OCI-LY7 (cell line): ENCODE measurements around the gene LAMA4. TPM values are rescaled to one million over a fixed set of nuclear protein-coding genes. Genes with fewer than 3 reads are reported as not detected.

Experiments
- BruUV-seq: library from RNA; stranded (reverse); fragments of 400-500 nt; replicated peaks from 2 replicates; lab custom pipeline; 2021; lab: Mats Ljungman, UMichigan
- CTCF ChIA-PET: fragments of 300-600 bp; sonication (Branson Sonifier 250); formaldehyde crosslinking; loops from one replicate; lab custom pipeline; 2022; ENCODE audit warnings: antibody characterized with exemption; ENCODE audit not compliant: unreplicated experiment; lab: Charles Lee
- POLR2A ChIA-PET: fragments of 300-600 bp; sonication (Branson Sonifier 250); formaldehyde crosslinking; loops from one replicate; lab custom pipeline; 2022; ENCODE audit warnings: antibody characterized with exemption; lab: Charles Lee
- DNase-seq: peaks from one replicate; pipeline ENCODE4 v3.0.0-alpha.2; 2015; ENCODE audit warnings: low spot score
- H2AFZ ChIP-seq: fragments of 200-600 bp; sonication (generic), shearing (Covaris generic); 2 replicates; pipeline ENCODE4 v1.6.1; 2014; ENCODE audit warnings: mild to moderate bottlenecking, antibody characterized with exemption, low read length, moderate library complexity
- H3K27ac ChIP-seq: fragments of 200-600 bp; sonication (generic); 2 replicates; pipeline ENCODE4 v1.5.1; 2014; ENCODE audit warnings: mixed run types, low read depth, mild to moderate bottlenecking, moderate library complexity, low read length, inconsistent platforms; ENCODE audit not compliant: poor library complexity, severe bottlenecking
- H3K36me3 ChIP-seq: fragments of 200-600 bp; sonication (generic); 2 replicates; pipeline ENCODE4 v1.6.1; 2014; ENCODE audit warnings: mild to moderate bottlenecking, antibody characterized with exemption, low read length, moderate library complexity, mixed read lengths; ENCODE audit not compliant: insufficient read depth
- H3K4me1 ChIP-seq: fragments of 200-600 bp; sonication (generic); 2 replicates; pipeline ENCODE4 v1.5.1; 2014; ENCODE audit warnings: mild to moderate bottlenecking, low read length; ENCODE audit not compliant: insufficient read depth, poor library complexity, severe bottlenecking
- H3K4me2 ChIP-seq: fragments of 200-600 bp; sonication (generic); 2 replicates; pipeline ENCODE4 v1.6.1; 2014; ENCODE audit warnings: mild to moderate bottlenecking, low read length
- H3K4me3 ChIP-seq: fragments of 200-600 bp; sonication (generic); 2 replicates; pipeline ENCODE4 v1.5.1; 2014; ENCODE audit warnings: mild to moderate bottlenecking, low read depth, low read length; ENCODE audit not compliant: poor library complexity, severe bottlenecking
- H3K79me2 ChIP-seq: fragments of 200-600 bp; sonication (generic); 2 replicates; pipeline ENCODE4 v1.6.1; 2016; ENCODE audit warnings: low read depth, mild to moderate bottlenecking, low read length, moderate library complexity, mixed read lengths; ENCODE audit not compliant: insufficient read depth
- H3K9me2 ChIP-seq: fragments of 200-600 bp; sonication (generic); 2 replicates; pipeline ENCODE4 v1.6.1; 2016; ENCODE audit warnings: mild to moderate bottlenecking, low read length, mixed read lengths; ENCODE audit not compliant: insufficient read depth
- H3K9me3 ChIP-seq: fragments of 200-600 bp; sonication (generic); 2 replicates; pipeline ENCODE4 v1.6.1; 2014; ENCODE audit warnings: mild to moderate bottlenecking, mixed run types, low read length, mixed read lengths
- H4K20me1 ChIP-seq: fragments of 200-600 bp; sonication (generic); 2 replicates; pipeline ENCODE4 v1.6.1; 2014; ENCODE audit warnings: mild to moderate bottlenecking, antibody characterized with exemption, low read length, moderate library complexity, mixed read lengths; ENCODE audit not compliant: insufficient read depth
- EZH2phosphoT487 ChIP-seq: fragments of 200-600 bp; sonication (generic); IDR thresholded peaks from 2 replicates; pipeline ENCODE4 v1.6.1; 2018; ENCODE audit warnings: low read depth, borderline replicate concordance, mild to moderate bottlenecking, mixed run types, antibody characterized with exemption, low read length, moderate library complexity, mixed read lengths
- intact Hi-C: fragments of 100-400 bp; cut with micrococcal nuclease; formaldehyde crosslinking; loops from one replicate; pipeline ENCODE4 v1.10.0; 2022; ENCODE audit not compliant: unreplicated experiment
- total RNA-seq, 2 experiments: library from RNA; depleted of rRNA in 1 of 2; stranded (reverse); fragments of >200 nt in 1 of 2; shearing (Covaris generic) in 1 of 2; gene quantifications; 2 replicates each; pipeline ENCODE4 v1.2.3, GENCODE V29; 2014 to 2022
- TF ChIP-seq, protein P1 (sequence below): fragments of 200-600 bp; sonication (generic); conservative IDR thresholded peaks from 2 replicates; pipeline ENCODE4 v1.5.1; 2014; ENCODE audit warnings: mild to moderate bottlenecking, antibody characterized with exemption, low read length, moderate library complexity, mixed read lengths

LAMA4 gene
- total RNA-seq, 2 experiments from 2014 or later: not detected

DNA sequence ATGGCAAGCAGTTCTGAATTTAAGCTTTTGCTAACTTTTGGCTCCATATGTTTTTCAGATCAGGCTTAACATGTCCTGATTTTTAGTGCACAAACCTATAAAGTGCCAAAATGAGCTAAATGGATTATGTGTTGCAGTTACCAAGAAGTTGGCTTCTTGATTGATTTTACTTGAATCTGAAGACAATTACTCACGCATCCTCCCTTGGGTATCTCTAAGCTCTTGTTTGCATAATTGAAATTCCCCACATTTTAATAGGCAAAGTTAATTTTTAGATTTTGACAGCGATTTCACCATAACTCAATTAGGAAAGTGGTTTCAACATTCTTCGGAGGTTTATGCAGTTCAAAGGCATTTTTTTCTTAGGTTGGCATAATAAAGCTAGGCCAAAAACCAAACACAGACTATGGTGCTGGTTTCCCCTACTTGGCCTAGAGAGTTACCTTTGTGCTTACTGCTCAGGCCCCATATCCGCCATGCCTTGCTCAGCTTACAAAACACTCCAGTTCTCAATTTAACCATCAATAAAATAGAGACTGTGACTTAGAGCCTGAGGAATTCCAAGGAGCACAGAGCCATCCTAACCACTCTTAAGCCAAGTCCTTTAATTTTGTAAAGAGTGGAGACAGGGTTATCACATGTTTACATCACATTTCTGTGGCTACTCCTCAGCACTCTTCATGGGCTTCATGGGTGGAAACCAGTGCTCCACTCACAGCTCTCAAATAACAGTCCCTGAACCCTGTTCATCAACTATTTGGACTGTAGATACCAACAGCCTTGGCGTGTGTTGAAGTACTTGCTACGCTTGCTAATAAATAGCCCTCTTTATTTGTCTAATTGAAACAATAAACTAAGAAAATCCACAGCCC is 32.1 kb downstream of the LAMA4 start:
- no peak for DNase-seq
- no peak overlapping the region for H2AFZ ChIP-seq
- ChIA-PET CTCF (no interaction called here), POLR2A (no interaction called here)
- H3K36me3 ChIP-seq: no peaks in the 10 kb centered on the region
- intact Hi-C loops: no loop called here
- no peak overlapping the region for H3K27ac ChIP-seq
- no peaks in the 10 kb centered on the region for H3K9me3 ChIP-seq
- H3K79me2 ChIP-seq: no peaks in the 10 kb centered on the region
- no peaks in the 10 kb centered on the region for H3K4me1 ChIP-seq
- no peak overlapping the region for H3K4me2 ChIP-seq
- H3K9me2 ChIP-seq: no peaks in the 10 kb centered on the region
- no peak overlapping the region for H3K4me3 ChIP-seq
- no TSS peak for BruUV-seq
- H4K20me1 ChIP-seq: no peaks in the 10 kb centered on the region
- TF ChIP-seq, protein P1, sequence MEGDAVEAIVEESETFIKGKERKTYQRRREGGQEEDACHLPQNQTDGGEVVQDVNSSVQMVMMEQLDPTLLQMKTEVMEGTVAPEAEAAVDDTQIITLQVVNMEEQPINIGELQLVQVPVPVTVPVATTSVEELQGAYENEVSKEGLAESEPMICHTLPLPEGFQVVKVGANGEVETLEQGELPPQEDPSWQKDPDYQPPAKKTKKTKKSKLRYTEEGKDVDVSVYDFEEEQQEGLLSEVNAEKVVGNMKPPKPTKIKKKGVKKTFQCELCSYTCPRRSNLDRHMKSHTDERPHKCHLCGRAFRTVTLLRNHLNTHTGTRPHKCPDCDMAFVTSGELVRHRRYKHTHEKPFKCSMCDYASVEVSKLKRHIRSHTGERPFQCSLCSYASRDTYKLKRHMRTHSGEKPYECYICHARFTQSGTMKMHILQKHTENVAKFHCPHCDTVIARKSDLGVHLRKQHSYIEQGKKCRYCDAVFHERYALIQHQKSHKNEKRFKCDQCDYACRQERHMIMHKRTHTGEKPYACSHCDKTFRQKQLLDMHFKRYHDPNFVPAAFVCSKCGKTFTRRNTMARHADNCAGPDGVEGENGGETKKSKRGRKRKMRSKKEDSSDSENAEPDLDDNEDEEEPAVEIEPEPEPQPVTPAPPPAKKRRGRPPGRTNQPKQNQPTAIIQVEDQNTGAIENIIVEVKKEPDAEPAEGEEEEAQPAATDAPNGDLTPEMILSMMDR: no peak
- TF ChIP-seq EZH2phosphoT487: no peak

DNA sequence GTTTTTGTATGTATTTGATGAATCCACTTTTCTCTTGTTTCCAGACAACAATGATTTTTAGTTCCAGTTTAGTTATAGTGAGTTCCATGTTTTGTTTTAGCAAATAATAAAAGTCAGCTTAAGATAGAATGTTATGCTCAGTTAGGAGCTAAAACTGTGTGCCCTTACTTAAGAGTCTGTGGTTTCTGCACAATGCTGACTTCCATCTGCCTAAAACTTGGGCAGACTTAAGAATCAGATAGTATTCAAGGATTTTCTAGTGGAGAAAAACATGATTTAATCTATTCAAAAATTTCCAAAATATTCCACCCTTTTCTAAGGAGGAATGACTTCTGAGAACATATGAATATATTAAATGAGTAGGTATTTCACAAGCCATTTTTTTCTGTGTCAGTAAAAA is 32.8 kb downstream of the LAMA4 start:
- H3K79me2 ChIP-seq: no peaks in the 10 kb centered on the region
- BruUV-seq: no TSS peak
- POLR2A ChIA-PET: no interaction called here
- H3K4me1 ChIP-seq: no peaks in the 10 kb centered on the region
- no peak for DNase-seq
- no peaks in the 10 kb centered on the region for H3K9me2 ChIP-seq
- H2AFZ ChIP-seq: no peak overlapping the region
- no peaks in the 10 kb centered on the region for H3K36me3 ChIP-seq
- H3K9me3 ChIP-seq: no peaks in the 10 kb centered on the region
- CTCF ChIA-PET: no interaction called here
- TF ChIP-seq, protein P1: no peak
- TF ChIP-seq EZH2phosphoT487: no peak
- no peak overlapping the region for H3K4me2 ChIP-seq
- no peak overlapping the region for H3K4me3 ChIP-seq
- no peaks in the 10 kb centered on the region for H4K20me1 ChIP-seq
- H3K27ac ChIP-seq: no peak overlapping the region
- intact Hi-C loops: no loop called here

DNA sequence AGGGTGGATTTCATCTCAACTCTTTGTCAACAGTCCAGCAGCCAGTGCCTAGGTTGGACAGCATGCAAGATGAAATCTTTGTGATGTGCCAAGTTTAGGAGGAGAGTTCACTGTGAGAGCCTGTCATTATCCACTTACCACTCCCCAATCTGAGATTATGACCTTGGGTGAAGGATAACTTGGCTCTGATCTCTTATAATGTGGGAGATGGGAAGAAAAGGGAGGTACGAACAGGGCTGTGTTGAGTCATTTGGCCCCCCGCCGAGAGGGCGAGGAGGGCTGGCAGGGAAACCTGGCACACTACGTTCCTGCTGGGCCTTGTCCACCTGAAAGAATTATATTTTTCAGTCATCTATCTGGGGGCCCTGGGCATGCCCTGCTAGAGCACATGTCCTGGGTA is 35.8 kb downstream of the LAMA4 start:
- no peaks in the 10 kb centered on the region for H4K20me1 ChIP-seq
- no peaks in the 10 kb centered on the region for H3K4me1 ChIP-seq
- H3K4me3 ChIP-seq: no peak overlapping the region
- no TSS peak for BruUV-seq
- H3K9me3 ChIP-seq: no peaks in the 10 kb centered on the region
- DNase-seq: no peak
- POLR2A ChIA-PET: no interaction called here
- H2AFZ ChIP-seq: no peak overlapping the region
- CTCF ChIA-PET: no interaction called here
- no peak overlapping the region for H3K4me2 ChIP-seq
- H3K36me3 ChIP-seq: no peaks in the 10 kb centered on the region
- no peak overlapping the region for H3K27ac ChIP-seq
- no peaks in the 10 kb centered on the region for H3K79me2 ChIP-seq
- TF ChIP-seq, protein P1: no peak
- TF ChIP-seq EZH2phosphoT487: no peak
- intact Hi-C loops: no loop called here
- no peaks in the 10 kb centered on the region for H3K9me2 ChIP-seq
